GM12878 (cell line): Measurements from ENCODE around the gene NFATC3. TPM values are rescaled to one million over a fixed set of nuclear protein-coding genes. Genes with fewer than 3 reads are reported as not detected.

Experiments
- ATAC-seq: fragments of 200-7000 bp; cut with Tn5 transposase; 3 replicates; pipeline ENCODE4 v1.9.1; 2020; ENCODE audit warnings: mild to moderate bottlenecking, moderate library complexity
- BruUV-seq: library from RNA; stranded (reverse); fragments of 400-500 nt; replicated peaks from 2 replicates; lab custom pipeline; 2021; lab: Mats Ljungman, UMichigan
- CTCF ChIA-PET: fragments of 300-600 bp; sonication (Branson Sonifier 250); formaldehyde crosslinking; extraction: SDS; loops from one replicate; lab custom pipeline; 2021; ENCODE audit warnings: inconsistent platforms; lab: Yijun Ruan, JAX
- POLR2A ChIA-PET: fragments of 350-600 bp; formaldehyde crosslinking; extraction: SDS; loops from one replicate; lab custom pipeline; 2021; ENCODE audit warnings: inconsistent platforms; lab: Charles Lee
- RAD21 ChIA-PET: fragments of 300-600 bp; sonication (Branson Sonifier 250); formaldehyde crosslinking; loops from one replicate; lab custom pipeline; 2023; ENCODE audit warnings: antibody characterized with exemption; ENCODE audit not compliant: unreplicated experiment; lab: Charles Lee
- SMC1A ChIA-PET: fragments of 300-600 bp; sonication (Branson Sonifier 250); formaldehyde crosslinking; loops from one replicate; lab custom pipeline; 2023; ENCODE audit not compliant: unreplicated experiment, uncharacterized antibody; lab: Charles Lee
- DNase-seq: peaks from one replicate; pipeline ENCODE4 v3.0.0-alpha.2; 2011; ENCODE audit warnings: low read depth, low spot score
- FAIRE-seq: peaks from 3 replicates; lab custom pipeline; 2011; peaks lifted over from hg19 to GRCh38; lab: Jason Lieb, UNC
- H2AFZ ChIP-seq: 2 replicates; pipeline ENCODE4 v1.6.0; 2011; ENCODE audit warnings: low read depth, low read length, control low read depth; ENCODE audit not compliant: control insufficient read depth
- H3K27ac ChIP-seq: 2 replicates; pipeline ENCODE4 v1.5.1; 2011; ENCODE audit warnings: control low read depth; ENCODE audit not compliant: control insufficient read depth, insufficient read depth
- H3K27me3 ChIP-seq, 2 experiments: replicated peaks in 1 of 2; 2 replicates each; pipeline versions ENCODE4 v1.6.0 to v1.6.1; 2011; ENCODE audit warnings: low read length in 1 of 2; ENCODE audit not compliant: control insufficient read depth in 2 of 2, insufficient read depth in 2 of 2
- H3K36me3 ChIP-seq, 2 experiments: 2 replicates each; pipeline ENCODE4 v1.5.1; 2011; ENCODE audit warnings: low read length in 1 of 2; ENCODE audit not compliant: control insufficient read depth in 2 of 2, insufficient read depth in 2 of 2
- H3K4me1 ChIP-seq: 2 replicates; pipeline ENCODE4 v1.6.1; 2011; ENCODE audit warnings: mild to moderate bottlenecking, low read length, moderate library complexity, mixed read lengths; ENCODE audit not compliant: control insufficient read depth, insufficient read depth
- H3K4me2 ChIP-seq: 2 replicates; pipeline ENCODE4 v1.6.0; 2011; ENCODE audit warnings: control low read depth; ENCODE audit not compliant: control insufficient read depth, insufficient read depth
- H3K4me3 ChIP-seq: fragments of 200-600 bp; sonication (generic); 2 replicates; pipeline ENCODE4 v1.5.1; 2016
- H3K79me2 ChIP-seq: 2 replicates; pipeline ENCODE4 v1.6.0; 2011; ENCODE audit warnings: low read length; ENCODE audit not compliant: control insufficient read depth, insufficient read depth
- H3K9ac ChIP-seq: 2 replicates; pipeline ENCODE4 v1.8.0; 2011; ENCODE audit warnings: low read length, control low read depth, mixed read lengths; ENCODE audit not compliant: control insufficient read depth, insufficient read depth
- H3K9me3 ChIP-seq: replicated peaks from 3 replicates; pipeline ENCODE4 v1.5.1; 2011; ENCODE audit warnings: mild to moderate bottlenecking, low read length; ENCODE audit not compliant: control insufficient read depth, insufficient read depth
- H4K20me1 ChIP-seq: 2 replicates; pipeline ENCODE4 v1.6.0; 2011; ENCODE audit not compliant: control insufficient read depth, insufficient read depth
- BHLHE40 ChIP-seq, 2 experiments: fragments of 450-650 bp in 1 of 2; IDR thresholded peaks; 2 replicates each; pipeline ENCODE4 v1.6.1; 2011 to 2017; ENCODE audit warnings: low read depth in 2 of 2, borderline replicate concordance in 1 of 2, improper control_type of control experiment in 1 of 2, low read length in 1 of 2, mild to moderate bottlenecking in 1 of 2
- BRCA1 ChIP-seq: IDR thresholded peaks from 2 replicates; pipeline ENCODE4 v1.6.1; 2011; ENCODE audit warnings: low read depth, low read length, improper control_type of control experiment
- EGR1 ChIP-seq, 2 experiments: IDR thresholded peaks; 1 replicate in 1 of 2; 2 replicates in 1 of 2; pipeline ENCODE4 v1.6.1; 2011 to 2012; ENCODE audit warnings: low read depth in 2 of 2, low read length in 2 of 2, borderline replicate concordance in 1 of 2, mild to moderate bottlenecking in 1 of 2, moderate library complexity in 1 of 2
- SP1 ChIP-seq: IDR thresholded peaks from one replicate; pipeline ENCODE4 v1.6.1; 2011; ENCODE audit warnings: low read depth, low read length
- WGBS: methylation state at CpG from one replicate; pipeline ENCODE4 v1.1.6; 2016; ENCODE audit warnings: low lambda C conversion rate; ENCODE audit not compliant: insufficient replicate concordance, insufficient coverage; ENCODE audit errors: missing lambda C conversion rate; 5-methylcytosine and 5-hydroxymethylcytosine counted together
- in situ Hi-C: fragments of 300-500 bp; cut with MboI; formaldehyde crosslinking; loops from 9 replicates; pipeline ENCODE4 v1.14.3; 2018; ENCODE audit warnings: mixed read lengths
- intact Hi-C: fragments of 100-400 bp; cut with micrococcal nuclease; formaldehyde crosslinking; loops from one replicate; pipeline ENCODE4 v1.14.2; 2022; ENCODE audit not compliant: unreplicated experiment
- polyA plus RNA-seq, 11 experiments: library from polyadenylated mRNA; depleted of rRNA in 4 of 11; unstranded in 6 of 11; stranded (reverse) in 5 of 11; fragments of >200 nt; fragmentation: Nextera tagmentation in 4 of 11; fragmentation: Illumina TruSeq in 1 of 11; extraction: Ambion mirVana in 4 of 11; extraction: Trizol in 1 of 11; gene quantifications; 1 replicate in 1 of 11; 2 replicates in 10 of 11; pipeline versions ENCODE4 v1.2.1 to v1.2.3, GENCODE V29; 2011 to 2016; ENCODE audit warnings: inconsistent platforms in 2 of 11, missing spikeins in 2 of 11, low read depth in 1 of 11
- total RNA-seq, 4 experiments: library from RNA; depleted of rRNA in 3 of 4; stranded (reverse); fragments of >200 nt in 3 of 4; fragmentation: Illumina TruSeq in 1 of 4; extraction: Trizol in 1 of 4; gene quantifications; 2 replicates each; pipeline versions ENCODE4 v1.2.1 to v1.2.3, GENCODE V29; 2013 to 2021

Gene NFATC3
- total and polyA plus RNA-seq, 10 of the 15 experiments (the other 5 are each of a cell fraction or from before 2014, with no cell fraction given): 4.2 to 37.6 (median 24.9) TPM

DNA sequence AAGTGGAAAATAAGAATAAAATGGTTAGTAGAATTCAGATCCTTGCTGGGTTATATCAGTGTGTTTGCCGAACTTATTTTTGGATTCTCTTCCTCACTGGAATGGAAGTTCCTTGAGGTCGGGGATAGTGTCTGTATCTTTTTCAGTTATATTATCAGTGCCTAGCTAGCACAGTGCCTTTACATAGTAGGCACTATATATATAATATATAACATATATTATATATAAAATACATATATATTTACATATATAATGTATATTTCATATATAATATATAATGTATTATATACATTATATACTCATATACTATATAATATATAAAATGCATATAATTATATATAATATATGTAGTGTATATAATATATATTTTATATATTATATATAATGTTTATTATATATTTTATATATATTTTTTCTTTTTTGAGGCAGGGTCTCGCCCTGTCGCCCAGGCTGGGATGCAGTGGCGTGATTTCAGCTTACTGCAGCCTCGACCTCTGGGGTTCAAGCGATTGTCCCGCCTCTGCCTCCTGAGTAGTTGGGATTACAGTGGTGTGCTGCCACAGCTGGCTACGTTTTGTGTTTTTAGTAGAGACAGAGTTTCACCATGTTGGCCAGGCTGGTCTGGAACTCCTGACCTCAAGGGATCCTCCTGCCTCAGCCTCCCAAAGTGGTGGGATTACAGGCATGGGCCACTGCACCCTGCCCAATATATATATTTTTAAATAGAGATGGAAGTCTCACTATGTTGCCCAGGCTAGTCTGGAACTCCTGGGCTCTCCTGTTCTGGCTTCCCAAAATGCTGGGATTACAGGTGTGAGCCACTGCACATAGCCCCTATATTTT is 3.2 kb downstream of the NFATC3 start:
- H3K36me3 ChIP-seq: no peaks in the 10 kb centered on the region
- H3K9me3 ChIP-seq: no peaks in the 10 kb centered on the region
- H3K4me1 ChIP-seq: peaks cover 25% of the 10 kb centered on the region
- no peaks in the 10 kb centered on the region for H4K20me1 ChIP-seq
- BruUV-seq: no TSS peak
- no peak overlapping the region for H3K9ac ChIP-seq
- H3K27ac ChIP-seq: no peak overlapping the region
- WGBS: 66% methylated on average over 9 of the region's 9 CpGs
- ATAC-seq: no peak
- TF ChIP-seq SP1: no peak
- TF ChIP-seq BHLHE40 (IDR thresholded peaks at IDR 0.05; ENCODE audit: borderline replicate concordance in 1 of 2, low read depth in 2 of 2, low read length in 1 of 2): no peak
- no peak for TF ChIP-seq BRCA1
- TF ChIP-seq EGR1 (IDR thresholded peaks at IDR 0.05; ENCODE audit: borderline replicate concordance in 1 of 2, low read depth in 2 of 2, low read length in 2 of 2): no peak
- TF ChIP-seq, all 136 proteins: peak for 0
- H3K4me3 ChIP-seq: peak overlapping the region; percentile 88
- CTCF ChIA-PET: interaction anchor here (1.0 to 8.8 kb wide), 7 partner anchors 9 to 140 kb away, joined by 3 to 109 read pairs (median 3); no protein-coding TSS in a partner anchor
- SMC1A ChIA-PET: interaction anchor here (0.7 to 6.6 kb wide), 9 partner anchors 8 to 140 kb away, joined by 3 to 67 read pairs (median 5); no protein-coding TSS in a partner anchor
- in situ Hi-C loops: no loop called here
- RAD21 ChIA-PET: interaction anchor here (0.7 to 1.3 kb wide), 6 partner anchors 8 to 88 kb away, joined by 3 to 7 read pairs (median 3); no protein-coding TSS in a partner anchor
- DNase-seq (no peak), FAIRE-seq (no peak)
- peak overlapping the region; percentile 80 for H3K4me2 ChIP-seq
- peaks cover 74% of the 10 kb centered on the region for H3K79me2 ChIP-seq
- intact Hi-C loops: loop anchor here (5.0 kb wide), 1 partner anchor 39 kb away; no protein-coding TSS in a partner anchor
- no peak overlapping the region for H2AFZ ChIP-seq
- no peaks in the 10 kb centered on the region for H3K27me3 ChIP-seq
- POLR2A ChIA-PET: interaction anchor here (0.7 to 1.0 kb wide), 2 partner anchors 31 to 196 kb away, joined by 3 to 10 read pairs; no protein-coding TSS in a partner anchor
